ENCODE measurements around the gene GPSM1. TPM values are rescaled to one million over a fixed set of nuclear protein-coding genes. Genes with fewer than 3 reads are reported as not detected.

The GPSM1 gene
- polyA plus RNA-seq, 1 of the 3 experiments (the other 2 are of a cell fraction) = 26.7 TPM

DNA sequence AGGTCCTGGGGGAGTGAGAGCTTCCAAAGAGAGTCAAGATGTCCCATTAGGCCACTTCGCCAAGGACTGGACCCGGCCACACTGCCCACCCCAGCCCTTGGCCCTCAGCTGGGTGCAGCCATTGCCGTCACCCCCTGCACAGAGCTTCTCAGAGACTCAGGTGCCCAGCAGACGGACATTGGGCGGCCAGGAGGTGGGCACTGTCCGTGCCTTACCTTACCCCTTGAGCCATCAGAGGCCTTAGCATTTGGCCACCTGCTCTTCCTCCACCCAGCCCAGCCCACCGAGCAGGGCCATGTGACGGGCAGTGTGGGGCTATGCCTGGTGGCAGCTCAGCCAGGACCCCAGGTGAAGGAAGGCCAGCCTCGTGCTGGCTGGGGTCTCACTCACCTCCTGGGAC lies 39.5 kb downstream of the GPSM1 start:
- H3K79me2 ChIP-seq (ENCODE audit: insufficient read depth) = no peaks in the 10 kb centered on the region
- no peaks in the 10 kb centered on the region for H3K27me3 ChIP-seq (ENCODE audit: insufficient read depth)
- no peak overlapping the region for H3K4me2 ChIP-seq
- no peaks in the 10 kb centered on the region for H3F3A ChIP-seq (replicated peaks; ENCODE audit: insufficient read depth)
- H3K27ac ChIP-seq (ENCODE audit: low read depth in 2 of 2, low read length in 1 of 2) = no peak overlapping the region
- no peak for TF ChIP-seq RAD21 (IDR thresholded peaks at IDR 0.05; ENCODE audit: low read length)
- CTCF ChIA-PET = interaction anchor here (0.8 to 6.8 kb wide), 6 partner anchors 6 to 54 kb away, joined by 5 to 65 read pairs (median 14); partner anchors contain the start of genes CARD9, ENTR1, PMPCA and SNAPC4
- H3K9me3 ChIP-seq = no peaks in the 10 kb centered on the region
- H3K4me1 ChIP-seq (ENCODE audit: control insufficient read depth in 1 of 2, insufficient read depth in 2 of 2, low read depth in 1 of 2, low read length in 1 of 2) = peaks cover 0 to 34% of the 10 kb centered on the region in 2 experiments; a peak in 1 of 4 replicates
- H3K36me3 ChIP-seq (replicated peaks in 1 of 2; ENCODE audit: control insufficient read depth in 1 of 2, insufficient read depth in 2 of 2, low read length in 1 of 2) = no peaks in the 10 kb centered on the region
- 0 out of 2 replicates have a peak, but pooled peaks cover 3% of the 10 kb centered on the region for H4K20me1 ChIP-seq (ENCODE audit: insufficient read depth)
- H3K9me2 ChIP-seq = no peaks in the 10 kb centered on the region
- no peak overlapping the region for H2AFZ ChIP-seq (ENCODE audit: low read depth)
- POLR2A ChIA-PET = interaction anchor here (2.1 kb wide), 1 partner anchor 18 kb away, joined by 11 read pairs; no protein-coding TSS in a partner anchor
- no peak overlapping the region for H3K9ac ChIP-seq
- WGBS (ENCODE audit: low lambda C conversion rate) = 100% methylated on average over 2 of the region's 9 CpGs
- H3K4me3 ChIP-seq (ENCODE audit: low read depth in 2 of 2, low read length in 1 of 2) = no peak overlapping the region
- no peak for DNase-seq

DNA sequence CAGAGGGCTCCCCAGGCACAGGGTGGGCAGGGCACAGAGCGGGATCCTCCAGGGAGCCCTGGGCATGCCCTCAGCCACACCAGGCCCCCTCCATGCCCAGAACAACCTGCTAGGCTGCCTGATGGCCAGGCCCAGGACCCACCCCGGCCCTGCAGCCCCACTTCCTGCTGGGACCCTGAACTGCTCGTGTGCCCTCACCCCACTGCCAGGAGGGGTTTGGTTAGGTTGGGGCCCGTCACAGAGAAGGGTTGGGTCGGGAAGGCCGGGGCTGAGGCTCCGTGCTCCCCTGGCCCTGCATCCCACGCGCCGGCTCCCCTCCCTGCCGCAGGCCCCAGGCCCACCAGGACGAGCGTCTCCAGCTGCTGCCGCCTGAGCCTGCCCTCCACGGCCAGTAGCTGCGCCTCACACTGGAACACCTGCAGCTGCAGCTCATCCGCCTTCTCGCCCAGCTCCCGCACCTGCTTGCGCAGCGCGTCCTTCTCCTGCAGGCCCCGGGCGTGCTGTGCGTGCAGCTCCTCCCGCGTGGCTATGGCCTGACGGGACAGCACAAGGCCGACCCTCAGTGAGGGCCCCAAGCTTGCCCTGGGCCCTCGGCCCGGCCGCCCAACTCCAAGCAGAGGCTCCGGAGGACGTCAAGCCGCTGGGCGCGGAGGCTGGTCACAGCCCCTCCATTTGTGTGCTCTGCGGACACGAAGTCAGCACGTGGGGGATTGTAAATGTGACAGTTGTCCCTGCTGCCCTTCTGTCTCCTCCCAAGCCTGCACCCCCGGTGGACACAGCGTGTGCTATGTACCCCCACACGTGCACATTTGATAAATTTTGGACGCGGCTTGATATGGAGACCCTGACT lies 40.2 kb downstream of the GPSM1 start:
- 95% methylated on average over 17 of the region's 45 CpGs for WGBS (ENCODE audit: low lambda C conversion rate)
- Histone ChIP-seq H3K79me2 (ENCODE audit: insufficient read depth) (no peaks in the 10 kb centered on the region), H3K9ac (no peak overlapping the region), H3K27ac (ENCODE audit: low read depth in 2 of 2, low read length in 1 of 2) (no peak overlapping the region), H3K9me3 (no peaks in the 10 kb centered on the region), H2AFZ (ENCODE audit: low read depth) (no peak overlapping the region), H3K27me3 (ENCODE audit: insufficient read depth) (no peaks in the 10 kb centered on the region), H3K4me3 (ENCODE audit: low read depth in 2 of 2, low read length in 1 of 2) (no peak overlapping the region), H3K4me1 (ENCODE audit: control insufficient read depth in 1 of 2, insufficient read depth in 2 of 2, low read depth in 1 of 2, low read length in 1 of 2) (peaks cover 0 to 34% of the 10 kb centered on the region in 2 experiments; a peak in 1 of 4 replicates), H3K9me2 (no peaks in the 10 kb centered on the region), H4K20me1 (ENCODE audit: insufficient read depth) (0 out of 2 replicates have a peak, but pooled peaks cover 3% of the 10 kb centered on the region), H3K36me3 (replicated peaks in 1 of 2; ENCODE audit: control insufficient read depth in 1 of 2, insufficient read depth in 2 of 2, low read length in 1 of 2) (no peaks in the 10 kb centered on the region), H3F3A (replicated peaks; ENCODE audit: insufficient read depth) (no peaks in the 10 kb centered on the region), H3K4me2 (no peak overlapping the region)
- CTCF ChIA-PET = interaction anchor here (1.2 to 2.3 kb wide), 4 partner anchors 21 to 28 kb away, joined by 3 to 8 read pairs (median 5); no protein-coding TSS in a partner anchor
- TF ChIP-seq, protein P1, sequence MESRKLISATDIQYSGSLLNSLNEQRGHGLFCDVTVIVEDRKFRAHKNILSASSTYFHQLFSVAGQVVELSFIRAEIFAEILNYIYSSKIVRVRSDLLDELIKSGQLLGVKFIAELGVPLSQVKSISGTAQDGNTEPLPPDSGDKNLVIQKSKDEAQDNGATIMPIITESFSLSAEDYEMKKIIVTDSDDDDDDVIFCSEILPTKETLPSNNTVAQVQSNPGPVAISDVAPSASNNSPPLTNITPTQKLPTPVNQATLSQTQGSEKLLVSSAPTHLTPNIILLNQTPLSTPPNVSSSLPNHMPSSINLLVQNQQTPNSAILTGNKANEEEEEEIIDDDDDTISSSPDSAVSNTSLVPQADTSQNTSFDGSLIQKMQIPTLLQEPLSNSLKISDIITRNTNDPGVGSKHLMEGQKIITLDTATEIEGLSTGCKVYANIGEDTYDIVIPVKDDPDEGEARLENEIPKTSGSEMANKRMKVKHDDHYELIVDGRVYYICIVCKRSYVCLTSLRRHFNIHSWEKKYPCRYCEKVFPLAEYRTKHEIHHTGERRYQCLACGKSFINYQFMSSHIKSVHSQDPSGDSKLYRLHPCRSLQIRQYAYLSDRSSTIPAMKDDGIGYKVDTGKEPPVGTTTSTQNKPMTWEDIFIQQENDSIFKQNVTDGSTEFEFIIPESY (IDR thresholded peaks at IDR 0.05; ENCODE audit: borderline replicate concordance, low read depth) = no peak
- TF ChIP-seq, protein P2, sequence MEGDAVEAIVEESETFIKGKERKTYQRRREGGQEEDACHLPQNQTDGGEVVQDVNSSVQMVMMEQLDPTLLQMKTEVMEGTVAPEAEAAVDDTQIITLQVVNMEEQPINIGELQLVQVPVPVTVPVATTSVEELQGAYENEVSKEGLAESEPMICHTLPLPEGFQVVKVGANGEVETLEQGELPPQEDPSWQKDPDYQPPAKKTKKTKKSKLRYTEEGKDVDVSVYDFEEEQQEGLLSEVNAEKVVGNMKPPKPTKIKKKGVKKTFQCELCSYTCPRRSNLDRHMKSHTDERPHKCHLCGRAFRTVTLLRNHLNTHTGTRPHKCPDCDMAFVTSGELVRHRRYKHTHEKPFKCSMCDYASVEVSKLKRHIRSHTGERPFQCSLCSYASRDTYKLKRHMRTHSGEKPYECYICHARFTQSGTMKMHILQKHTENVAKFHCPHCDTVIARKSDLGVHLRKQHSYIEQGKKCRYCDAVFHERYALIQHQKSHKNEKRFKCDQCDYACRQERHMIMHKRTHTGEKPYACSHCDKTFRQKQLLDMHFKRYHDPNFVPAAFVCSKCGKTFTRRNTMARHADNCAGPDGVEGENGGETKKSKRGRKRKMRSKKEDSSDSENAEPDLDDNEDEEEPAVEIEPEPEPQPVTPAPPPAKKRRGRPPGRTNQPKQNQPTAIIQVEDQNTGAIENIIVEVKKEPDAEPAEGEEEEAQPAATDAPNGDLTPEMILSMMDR (IDR thresholded peaks at IDR 0.05) = no peak
- TF ChIP-seq TEAD4 (IDR thresholded peaks at IDR 0.05; ENCODE audit: borderline replicate concordance, insufficient read depth) = no peak
- no peak for TF ChIP-seq RFX5 (IDR thresholded peaks at IDR 0.05; ENCODE audit: low read length)
- no peak for TF ChIP-seq NFIC (IDR thresholded peaks at IDR 0.05; ENCODE audit: borderline replicate concordance)
- TF ChIP-seq RAD21 (IDR thresholded peaks at IDR 0.05; ENCODE audit: low read length) = no peak
- TF ChIP-seq, protein P3, sequence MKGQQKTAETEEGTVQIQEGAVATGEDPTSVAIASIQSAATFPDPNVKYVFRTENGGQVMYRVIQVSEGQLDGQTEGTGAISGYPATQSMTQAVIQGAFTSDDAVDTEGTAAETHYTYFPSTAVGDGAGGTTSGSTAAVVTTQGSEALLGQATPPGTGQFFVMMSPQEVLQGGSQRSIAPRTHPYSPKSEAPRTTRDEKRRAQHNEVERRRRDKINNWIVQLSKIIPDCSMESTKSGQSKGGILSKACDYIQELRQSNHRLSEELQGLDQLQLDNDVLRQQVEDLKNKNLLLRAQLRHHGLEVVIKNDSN (IDR thresholded peaks at IDR 0.05; ENCODE audit: borderline replicate concordance, low read depth) = no peak
- no peak for TF ChIP-seq CHD2 (IDR thresholded peaks at IDR 0.05; ENCODE audit: low read length, partially characterized antibody)
- no peak for TF ChIP-seq FOSL2 (IDR thresholded peaks at IDR 0.05; ENCODE audit: borderline replicate concordance, low read depth)
- TF ChIP-seq TAF1 (IDR thresholded peaks at IDR 0.05; ENCODE audit: borderline replicate concordance, low read depth, low read length) = no peak
- TF ChIP-seq FOXM1 (IDR thresholded peaks at IDR 0.05; ENCODE audit: low read depth) = no peak
- TF ChIP-seq ELF1 (IDR thresholded peaks at IDR 0.05) = no peak
- TF ChIP-seq RXRA (IDR thresholded peaks at IDR 0.05; ENCODE audit: borderline replicate concordance, low read depth) = no peak
- POLR2A ChIA-PET = no interaction called here
- DNase-seq = no peak

All from SK-N-SH (cell line).